SK-N-SH treated with all-trans-retinoic acid at 6 μM for 48 hours (cell line): ENCODE results near the gene PGS1.

ENCODE experiments used
- ATAC-seq: fragments of 200-7000 bp; cut with Tn5 transposase; 3 replicates; pipeline ENCODE4 v1.9.1; 2020; ENCODE audit warnings: mild to moderate bottlenecking, moderate library complexity
- ARNTL ChIP-seq: fragments of 450-650 bp; formaldehyde crosslinking; IDR thresholded peaks from 2 replicates; pipeline ENCODE4 v1.5.0; 2020; ENCODE audit warnings: low read depth, mild to moderate bottlenecking, moderate library complexity, borderline replicate concordance
- CSDC2 ChIP-seq: fragments of 250-450 bp; sonication (Bioruptor Pico); IDR thresholded peaks from 2 replicates; pipeline ENCODE4 v1.5.0; 2020; ENCODE audit warnings: mild to moderate bottlenecking, moderate library complexity
- CSRNP3 ChIP-seq: fragments of 250-450 bp; sonication (Bioruptor Pico); IDR thresholded peaks from 2 replicates; pipeline ENCODE4 v1.5.1; 2021; ENCODE audit warnings: mild to moderate bottlenecking, moderate library complexity
- ESRRG ChIP-seq: fragments of 250-450 bp; sonication (Bioruptor Pico); IDR thresholded peaks from 2 replicates; pipeline ENCODE4 v1.6.1; 2021; ENCODE audit warnings: mild to moderate bottlenecking
- GLIS3 ChIP-seq: fragments of 250-450 bp; sonication (Bioruptor Pico); IDR thresholded peaks from 2 replicates; pipeline ENCODE4 v1.5.0; 2020; ENCODE audit warnings: mild to moderate bottlenecking, moderate library complexity
- OSR1 ChIP-seq: fragments of 250-450 bp; sonication (Bioruptor Pico); IDR thresholded peaks from 2 replicates; pipeline ENCODE4 v1.8.0; 2022; ENCODE audit warnings: moderate library complexity, mild to moderate bottlenecking, inconsistent platforms
- PATZ1 ChIP-seq: fragments of 250-450 bp; sonication (Bioruptor Pico); IDR thresholded peaks from 2 replicates; pipeline ENCODE4 v1.8.0; 2020; ENCODE audit warnings: mild to moderate bottlenecking, moderate library complexity, borderline replicate concordance
- PPARA ChIP-seq: fragments of 250-450 bp; sonication (Bioruptor Pico); IDR thresholded peaks from 2 replicates; pipeline ENCODE4 v1.5.0; 2020; ENCODE audit warnings: mild to moderate bottlenecking, borderline replicate concordance
- RARB ChIP-seq: fragments of 250-450 bp; sonication (Bioruptor Pico); IDR thresholded peaks from 2 replicates; pipeline ENCODE4 v1.8.0; 2021; ENCODE audit warnings: mild to moderate bottlenecking, moderate library complexity
- TOX ChIP-seq: fragments of 250-450 bp; sonication (Bioruptor Pico); IDR thresholded peaks from 2 replicates; pipeline ENCODE4 v1.8.0; 2021; ENCODE audit warnings: mild to moderate bottlenecking, moderate library complexity, borderline replicate concordance
- TSHZ2 ChIP-seq: fragments of 250-450 bp; sonication (Bioruptor Pico); IDR thresholded peaks from 2 replicates; pipeline ENCODE4 v1.5.0; 2020; ENCODE audit warnings: mild to moderate bottlenecking, moderate library complexity
- ZC3H10 ChIP-seq: fragments of 250-450 bp; sonication (Bioruptor Pico); IDR thresholded peaks from 2 replicates; pipeline ENCODE4 v1.5.1; 2021; ENCODE audit warnings: mild to moderate bottlenecking, moderate library complexity
- ZFP3 ChIP-seq: fragments of 250-450 bp; sonication (Bioruptor Pico); IDR thresholded peaks from 2 replicates; pipeline ENCODE4 v1.5.0; 2020; ENCODE audit warnings: mild to moderate bottlenecking, moderate library complexity
- ZFP30 ChIP-seq: fragments of 450-650 bp; formaldehyde crosslinking; IDR thresholded peaks from 2 replicates; pipeline ENCODE4 v1.5.0; 2022; ENCODE audit warnings: mild to moderate bottlenecking, moderate library complexity
- ZNF565 ChIP-seq: fragments of 450-650 bp; formaldehyde crosslinking; conservative IDR thresholded peaks from 2 replicates; pipeline ENCODE4 v1.5.0; 2020; ENCODE audit warnings: low read depth, mild to moderate bottlenecking, moderate library complexity
- ZNF70 ChIP-seq: fragments of 450-650 bp; formaldehyde crosslinking; IDR thresholded peaks from 2 replicates; pipeline ENCODE4 v1.5.0; 2020; ENCODE audit warnings: mild to moderate bottlenecking, moderate library complexity
- ZNF8 ChIP-seq: fragments of 450-650 bp; formaldehyde crosslinking; IDR thresholded peaks from 2 replicates; pipeline ENCODE4 v1.5.0; 2020; ENCODE audit warnings: mild to moderate bottlenecking, moderate library complexity
- TF ChIP-seq, protein P1 (sequence below): fragments of 250-450 bp; sonication (Bioruptor Pico); IDR thresholded peaks from 2 replicates; pipeline ENCODE4 v1.5.1; 2020; ENCODE audit warnings: low read depth, mild to moderate bottlenecking, moderate library complexity
- TF ChIP-seq, protein P2 (sequence below): fragments of 250-450 bp; sonication (Bioruptor Pico); IDR thresholded peaks from 2 replicates; pipeline ENCODE4 v1.8.0; 2021; ENCODE audit warnings: low read depth, mild to moderate bottlenecking, moderate library complexity, borderline replicate concordance

Gene PGS1

GRCh38 chr17:78442648-78443218 is 64.3 kb downstream of the PGS1 start (continued):
- TF ChIP-seq PATZ1 (CRISPR knock-in tag), result no peak
- no peak for TF ChIP-seq ZNF8 (CRISPR knock-in tag)
- no peak for TF ChIP-seq CSRNP3

DNA sequence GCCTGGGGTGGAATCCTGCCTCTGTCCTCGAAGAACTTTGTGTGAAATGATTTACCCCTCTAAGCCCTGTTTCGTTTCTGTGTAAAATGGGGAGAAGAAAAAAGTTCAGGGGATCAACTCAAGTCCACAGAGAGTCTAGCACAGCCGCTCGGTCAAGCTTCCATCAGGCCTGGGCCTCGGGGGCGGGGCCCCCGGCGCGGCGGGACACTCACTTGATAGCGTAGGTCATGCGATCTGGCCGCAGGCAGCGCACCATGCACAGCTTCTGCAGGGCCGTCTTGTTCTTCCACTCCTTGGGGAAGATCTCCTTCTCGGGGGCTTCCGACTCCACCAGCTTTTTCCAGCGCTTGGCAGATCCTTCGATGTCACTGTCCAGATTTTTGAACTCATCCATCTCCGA is 65.9 kb downstream of the PGS1 start:
- ATAC-seq, result no peak
- TF ChIP-seq, protein P1, sequence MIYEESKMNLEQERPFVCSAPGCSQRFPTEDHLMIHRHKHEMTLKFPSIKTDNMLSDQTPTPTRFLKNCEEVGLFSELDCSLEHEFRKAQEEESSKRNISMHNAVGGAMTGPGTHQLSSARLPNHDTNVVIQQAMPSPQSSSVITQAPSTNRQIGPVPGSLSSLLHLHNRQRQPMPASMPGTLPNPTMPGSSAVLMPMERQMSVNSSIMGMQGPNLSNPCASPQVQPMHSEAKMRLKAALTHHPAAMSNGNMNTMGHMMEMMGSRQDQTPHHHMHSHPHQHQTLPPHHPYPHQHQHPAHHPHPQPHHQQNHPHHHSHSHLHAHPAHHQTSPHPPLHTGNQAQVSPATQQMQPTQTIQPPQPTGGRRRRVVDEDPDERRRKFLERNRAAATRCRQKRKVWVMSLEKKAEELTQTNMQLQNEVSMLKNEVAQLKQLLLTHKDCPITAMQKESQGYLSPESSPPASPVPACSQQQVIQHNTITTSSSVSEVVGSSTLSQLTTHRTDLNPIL (CRISPR knock-in tag), result no peak
- TF ChIP-seq ESRRG (CRISPR knock-in tag) (no peak), CSDC2 (no peak), PPARA (CRISPR knock-in tag) (no peak), CSRNP3 (no peak), ZFP30 (no peak), ARNTL (CRISPR knock-in tag) (no peak), ZC3H10 (CRISPR knock-in tag) (no peak), ZNF70 (CRISPR knock-in tag) (no peak), GLIS3 (CRISPR knock-in tag) (no peak), PATZ1 (CRISPR knock-in tag) (no peak), ZFP3 (no peak), TSHZ2 (CRISPR knock-in tag) (no peak), RARB (CRISPR knock-in tag) (no peak), TOX (no peak), ZNF565 (CRISPR knock-in tag) (no peak), OSR1 (CRISPR knock-in tag) (no peak)
- TF ChIP-seq, protein P2, sequence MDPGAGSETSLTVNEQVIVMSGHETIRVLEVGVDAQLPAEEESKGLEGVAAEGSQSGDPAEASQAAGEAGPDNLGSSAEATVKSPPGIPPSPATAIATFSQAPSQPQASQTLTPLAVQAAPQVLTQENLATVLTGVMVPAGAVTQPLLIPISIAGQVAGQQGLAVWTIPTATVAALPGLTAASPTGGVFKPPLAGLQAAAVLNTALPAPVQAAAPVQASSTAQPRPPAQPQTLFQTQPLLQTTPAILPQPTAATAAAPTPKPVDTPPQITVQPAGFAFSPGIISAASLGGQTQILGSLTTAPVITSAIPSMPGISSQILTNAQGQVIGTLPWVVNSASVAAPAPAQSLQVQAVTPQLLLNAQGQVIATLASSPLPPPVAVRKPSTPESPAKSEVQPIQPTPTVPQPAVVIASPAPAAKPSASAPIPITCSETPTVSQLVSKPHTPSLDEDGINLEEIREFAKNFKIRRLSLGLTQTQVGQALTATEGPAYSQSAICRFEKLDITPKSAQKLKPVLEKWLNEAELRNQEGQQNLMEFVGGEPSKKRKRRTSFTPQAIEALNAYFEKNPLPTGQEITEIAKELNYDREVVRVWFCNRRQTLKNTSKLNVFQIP, result no peak
